Measurements from ENCODE around the gene SREK1IP1.

GRCh38 chr5:64688965-64689364, 79.5 kb downstream of the SREK1IP1 start:
- TF ChIP-seq CTCF (IDR thresholded peaks at IDR 0.05) (no peak), POLR2A (IDR thresholded peaks at IDR 0.05) (no peak)
